GM18502 (cell line): ENCODE data around the gene FGFR1OP2.
A peak's percentile ranks its signal among the peaks of the same experiment; 100 is the strongest.
"Not testable (repeated sequence)": the region's sequence is repeated elsewhere in the genome, so short reads cannot be mapped to it uniquely, and the experiment has no call there.

Experiments used
- ATAC-seq: cut with Tn5 transposase; IDR thresholded peaks from one replicate; pipeline ENCODE4 v1.9.1; 2021; ENCODE audit warnings: mild to moderate bottlenecking; ENCODE audit not compliant: unreplicated experiment, poor library complexity

Gene FGFR1OP2

DNA sequence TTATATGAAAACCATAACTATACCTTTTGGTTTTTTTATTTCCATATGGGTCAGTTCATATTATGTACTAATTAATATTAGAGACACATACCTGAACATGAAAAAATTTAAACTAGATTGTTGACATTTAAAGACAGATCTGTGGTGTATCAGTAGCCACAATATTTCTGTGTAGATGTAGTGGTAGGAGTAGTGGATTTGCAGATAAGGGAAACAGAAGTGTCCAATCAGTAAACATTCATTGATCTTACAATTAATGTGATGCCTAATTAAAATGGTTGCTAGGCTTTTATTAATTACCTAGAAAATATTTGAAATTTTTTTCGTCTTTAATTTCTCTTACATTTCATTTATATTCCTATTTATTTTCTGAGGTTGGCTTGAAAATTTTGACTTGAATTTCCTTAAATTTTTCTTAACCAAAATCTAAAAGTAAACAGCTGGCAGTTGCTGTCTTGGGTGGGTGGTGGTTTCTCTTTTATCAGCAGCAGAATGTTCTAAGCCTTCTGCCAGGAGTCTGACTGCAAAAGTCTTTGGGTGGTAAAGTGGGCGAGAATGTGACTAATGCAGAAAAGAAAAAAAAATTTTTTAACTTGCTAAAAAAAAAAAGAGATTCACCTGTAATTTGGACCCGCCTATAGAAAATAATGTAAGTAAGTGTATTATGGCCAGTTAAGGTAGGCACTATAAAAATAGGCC, 2.4 kb downstream of the FGFR1OP2 start:
- ATAC-seq: no peak

- ATAC-seq: no peak
These were observed 2.9 kb downstream of the FGFR1OP2 start for GRCh38 chr12:26941215-26941594.

DNA sequence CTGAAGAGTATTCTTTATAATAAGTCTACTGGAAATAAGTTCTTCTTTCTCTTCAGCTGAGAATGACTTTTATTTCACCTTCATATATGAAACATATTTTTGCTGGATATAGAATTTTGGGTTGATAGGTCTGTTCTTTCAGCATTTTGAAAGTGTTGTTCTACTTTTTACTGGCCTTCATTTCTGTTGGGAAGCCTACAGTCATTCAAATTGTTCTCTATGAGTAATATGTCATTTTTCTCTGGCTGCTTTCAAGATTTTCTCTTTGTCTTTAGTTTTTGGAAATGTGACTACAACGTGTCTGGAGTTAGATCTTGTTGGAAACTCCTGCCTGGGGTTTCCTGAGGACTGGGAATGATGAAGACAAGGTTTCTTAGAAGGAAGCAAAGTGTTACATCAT, 10.0 kb downstream of the FGFR1OP2 start:
- ATAC-seq: no peak

GRCh38 chr12:26953447-26953846, 15.2 kb downstream of the FGFR1OP2 start:
- ATAC-seq: no peak

GRCh38 chr12:26954027-26954426, 15.8 kb downstream of the FGFR1OP2 start:
- no peak for ATAC-seq

- ATAC-seq: not testable (repeated sequence)
These were observed 23.1 kb downstream of the FGFR1OP2 start for GRCh38 chr12:26961391-26961790.

DNA sequence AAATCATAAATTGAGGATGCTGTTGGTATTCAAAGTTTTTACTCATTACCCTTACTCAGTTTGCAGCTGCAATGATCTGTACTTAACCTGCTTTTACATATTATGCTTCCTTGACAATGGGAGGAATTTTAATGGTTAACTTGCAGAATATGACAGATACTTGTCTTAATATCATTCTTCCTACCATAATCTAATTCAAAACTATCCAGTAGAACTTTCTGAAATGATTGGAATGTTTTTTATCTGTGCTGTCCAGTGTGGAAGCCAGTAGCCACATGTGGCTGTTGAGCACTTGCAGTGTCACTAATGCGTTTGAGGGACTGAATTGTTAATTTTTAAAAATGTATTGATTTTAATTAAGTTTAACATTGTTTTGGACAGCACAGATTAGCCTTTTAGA, 23.5 kb downstream of the FGFR1OP2 start:
- no peak for ATAC-seq

- no peak for ATAC-seq
These were observed 25.1 kb downstream of the FGFR1OP2 start for GRCh38 chr12:26963413-26963812.

- ATAC-seq: no peak
These were observed 28.6 kb downstream of the FGFR1OP2 start for GRCh38 chr12:26966842-26967241.

DNA sequence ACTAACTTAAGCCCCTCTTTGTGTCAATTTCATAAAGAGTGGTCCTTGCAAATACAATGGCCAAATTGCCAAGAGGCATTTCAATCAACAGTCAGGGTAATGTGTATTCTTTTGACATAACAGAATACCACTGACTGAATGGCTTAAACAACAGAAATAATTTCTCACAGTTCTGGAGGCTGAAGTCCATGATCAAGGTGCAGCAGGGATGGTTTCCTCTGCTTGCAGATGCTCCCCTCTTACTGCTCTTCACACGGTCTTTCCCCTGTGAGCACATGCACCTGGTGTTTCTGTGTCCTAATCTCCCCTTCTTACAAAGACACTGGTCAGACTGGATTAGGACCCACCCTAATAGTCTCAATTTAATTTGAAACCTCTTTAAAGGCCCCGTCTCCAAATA, 31.9 kb downstream of the FGFR1OP2 start:
- no peak for ATAC-seq

DNA sequence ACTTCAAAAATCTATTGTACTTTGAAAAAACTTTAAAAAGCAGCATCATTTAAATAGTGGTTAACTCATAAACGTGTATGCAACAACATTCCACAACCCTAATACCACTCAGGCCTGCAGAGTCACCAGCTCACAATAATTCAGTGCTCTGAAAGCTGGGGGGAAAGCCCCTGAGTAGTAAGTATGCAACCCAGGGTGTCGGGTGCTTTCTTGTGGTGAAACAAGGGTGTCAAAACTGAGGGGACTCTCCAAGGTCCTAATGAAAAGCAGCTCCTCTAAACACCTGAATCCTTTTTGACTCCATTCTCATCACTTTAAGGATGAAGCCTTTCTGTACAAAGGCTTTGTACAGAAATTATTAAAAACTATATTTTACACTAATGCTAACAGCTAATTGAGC, 33.7 kb downstream of the FGFR1OP2 start:
- peak; percentile 98 for ATAC-seq

- ATAC-seq: no peak
These were observed 38.4 kb downstream of the FGFR1OP2 start for GRCh38 chr12:26976687-26977086.

DNA sequence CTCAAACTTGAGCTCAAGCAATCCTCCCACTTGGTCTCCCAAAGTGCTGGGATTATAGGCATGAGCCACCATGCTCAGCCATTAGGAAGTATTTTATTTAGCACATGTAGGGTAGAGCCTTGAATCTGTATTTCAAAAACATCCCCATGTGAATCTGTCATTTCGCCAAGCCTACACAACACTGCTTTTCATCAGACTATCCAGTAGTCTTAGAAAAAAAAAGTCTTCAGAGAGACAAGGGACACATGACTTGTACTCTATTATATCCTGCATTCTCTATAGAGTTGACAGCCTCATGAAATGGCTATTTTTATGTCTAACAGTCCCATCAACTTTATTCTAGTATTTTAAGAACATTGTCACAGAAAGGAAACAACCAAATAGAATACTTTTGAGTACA, 40.5 kb downstream of the FGFR1OP2 start:
- ATAC-seq: no peak

- no peak for ATAC-seq
These were observed 41.5 kb downstream of the FGFR1OP2 start for GRCh38 chr12:26979733-26980132.

- ATAC-seq: no peak
These were observed 44.6 kb downstream of the FGFR1OP2 start for GRCh38 chr12:26982866-26983265.

DNA sequence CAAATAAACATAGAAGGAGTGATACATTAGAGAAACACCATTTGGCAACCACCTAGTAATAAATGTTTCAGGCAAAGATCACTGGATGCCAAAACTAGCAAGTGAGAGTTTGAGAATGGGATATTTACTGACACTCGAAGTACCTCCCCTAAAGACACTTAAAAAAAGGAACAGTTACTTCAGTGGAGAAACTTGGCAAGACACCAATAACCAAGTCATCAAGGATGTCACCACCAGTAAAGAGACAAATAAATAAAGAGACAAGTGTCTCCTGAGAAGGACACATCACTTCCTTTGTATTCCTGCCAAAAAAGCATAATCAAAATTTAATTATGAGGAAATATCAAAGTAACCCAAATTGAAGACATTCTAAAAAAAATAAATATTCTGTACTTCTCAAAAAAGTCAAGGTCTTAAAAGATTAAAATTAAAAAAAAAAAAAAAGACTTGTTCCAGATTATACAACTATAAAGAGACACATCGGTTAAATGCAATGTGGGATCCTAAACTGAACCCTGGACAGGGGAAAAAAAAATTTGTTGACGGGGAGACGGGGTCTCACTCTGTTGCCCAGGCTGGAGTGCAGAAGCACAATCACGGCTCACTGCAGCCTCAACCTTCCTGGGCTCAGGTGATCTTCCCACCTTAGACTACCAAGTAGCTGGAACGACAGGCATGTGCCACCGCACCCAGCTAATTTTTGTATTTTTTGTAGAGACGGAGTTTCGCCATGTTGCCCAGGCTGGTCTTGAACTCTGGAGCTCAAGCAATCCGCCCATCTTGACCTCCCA, 49.6 kb downstream of the FGFR1OP2 start:
- ATAC-seq: no peak

DNA sequence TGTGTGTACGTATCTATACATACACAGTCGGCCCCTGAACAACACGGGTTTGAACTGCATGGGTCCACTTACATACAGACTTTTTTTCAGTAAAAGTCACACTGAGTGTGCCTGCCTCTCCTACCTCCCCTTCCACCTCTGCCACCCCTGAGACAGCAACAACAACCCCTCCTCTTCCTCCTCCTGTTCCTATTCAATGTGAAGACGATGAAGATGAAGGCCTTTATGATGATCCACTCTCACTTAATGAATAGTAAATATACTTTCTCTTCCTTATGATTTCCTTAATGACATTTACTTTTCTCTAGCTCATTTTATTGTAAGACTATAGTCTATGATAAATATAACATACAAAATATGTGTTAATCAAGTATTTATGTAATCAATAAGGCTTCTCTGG, 50.4 kb downstream of the FGFR1OP2 start:
- ATAC-seq: no peak

- no peak for ATAC-seq
These were observed 51.6 kb downstream of the FGFR1OP2 start for GRCh38 chr12:26989873-26990272.

GRCh38 chr12:26991826-26992225, 53.6 kb downstream of the FGFR1OP2 start:
- ATAC-seq: no peak

GRCh38 chr12:26994109-26994508, 55.8 kb downstream of the FGFR1OP2 start:
- ATAC-seq: no peak

DNA sequence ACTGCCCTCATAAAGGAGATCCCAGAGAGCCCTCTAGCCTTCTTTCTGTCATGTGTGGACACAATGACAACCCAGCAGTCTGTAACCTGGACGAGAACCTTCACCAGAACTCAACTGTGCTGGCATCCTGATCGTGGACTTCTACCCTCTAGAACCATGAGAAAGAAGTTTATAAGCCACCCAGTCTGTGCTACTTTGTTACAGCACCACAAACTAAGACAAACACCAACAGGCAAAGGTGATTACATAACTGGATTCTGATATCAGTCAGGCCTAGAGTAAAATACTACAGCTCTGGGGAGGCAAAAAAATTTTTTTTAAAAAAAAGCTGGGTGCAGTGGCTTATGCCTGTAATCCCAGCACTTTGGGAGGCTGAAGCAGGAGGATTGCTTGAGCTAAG, 57.4 kb downstream of the FGFR1OP2 start:
- ATAC-seq: no peak

- ATAC-seq: no peak
These were observed 58.7 kb downstream of the FGFR1OP2 start for GRCh38 chr12:26997003-26997402.
